Omental fat pad (tissue), 4 donors: ENCODE results near the gene CSRP2. TPM values are rescaled to one million over a fixed set of nuclear protein-coding genes. Genes with fewer than 3 reads are reported as not detected.

Experiments
- total RNA-seq, 4 donors: library from RNA; depleted of rRNA; stranded (reverse); fragments of >200 nt; gene quantifications; one replicate each; pipeline ENCODE4 v1.1.0, GENCODE V29; 2016

The CSRP2 gene
- total RNA-seq, 4 donors from 2014 or later, result 14.3 to 49.7 (median 24.4) TPM

Other genes with a start within 250 kb of the CSRP2 start
- 10 to 100 TPM; 27.7 to 69.0 (median 34.7) TPM for gene ZDHHC17, start 114.9 kb downstream of the CSRP2 start, total RNA-seq
- under 1 TPM in 1 of 4 donors, not detected in 3; 0.36 TPM for gene E2F7, start 186.6 kb upstream of the CSRP2 start, total RNA-seq